CD4-positive, alpha-beta T cell (primary cell): ENCODE measurements around the gene FUT7. TPM values are rescaled to one million over a fixed set of nuclear protein-coding genes. Genes with fewer than 3 reads are reported as not detected.

Source experiments
- ATAC-seq: fragments of 200-7000 bp; cut with Tn5 transposase; one replicate; pipeline ENCODE4 v1.10.0; 2022; ENCODE audit warnings: mild to moderate bottlenecking; ENCODE audit not compliant: poor library complexity
- CTCF ChIA-PET: fragments of 350-600 bp; sonication (Branson Sonifier 250); formaldehyde crosslinking; loops from one replicate; lab custom pipeline; 2021; ENCODE audit warnings: antibody characterized with exemption, inconsistent platforms; lab: Charles Lee
- POLR2A ChIA-PET: fragments of 350-600 bp; sonication (Branson Sonifier 250); formaldehyde crosslinking; loops from one replicate; lab custom pipeline; 2021; ENCODE audit warnings: antibody characterized with exemption, inconsistent platforms; lab: Charles Lee
- DNase-seq, 14 experiments: peaks; one replicate each; pipeline ENCODE4 v3.0.0-alpha.2; 2013 to 2020; ENCODE audit warnings: mixed read lengths in 2 of 14
- H3K27ac ChIP-seq, 2 donors: one replicate each; pipeline versions ENCODE4 v1.5.1 to v1.7.0; 2013; ENCODE audit warnings: low read length in 2 of 2, low read depth in 1 of 2, mild to moderate bottlenecking in 1 of 2
- H3K27me3 ChIP-seq, 2 experiments: 1 replicate in 1 of 2; 2 replicates in 1 of 2; pipeline versions ENCODE4 v1.6.1 to v1.7.0; 2013; ENCODE audit warnings: low read length in 2 of 2, control low read depth in 1 of 2, mild to moderate bottlenecking in 1 of 2, moderate library complexity in 1 of 2; ENCODE audit not compliant: insufficient read depth in 2 of 2, control insufficient read depth in 1 of 2
- H3K36me3 ChIP-seq: one replicate; pipeline ENCODE4 v1.6.1; 2013; ENCODE audit warnings: low read length, control low read depth; ENCODE audit not compliant: insufficient read depth
- H3K4me1 ChIP-seq: one replicate; pipeline ENCODE4 v1.6.1; 2013; ENCODE audit warnings: low read length, control low read depth; ENCODE audit not compliant: insufficient read depth
- H3K4me3 ChIP-seq: one replicate; pipeline ENCODE4 v1.5.1; 2013; ENCODE audit warnings: mild to moderate bottlenecking, low read length, moderate library complexity
- H3K9me3 ChIP-seq, 2 experiments: 1 replicate in 1 of 2; 2 replicates in 1 of 2; pipeline versions ENCODE4 v1.6.1 to v1.7.0; 2013; ENCODE audit warnings: low read length in 2 of 2, mild to moderate bottlenecking in 2 of 2, control low read depth in 1 of 2, moderate library complexity in 1 of 2; ENCODE audit not compliant: control insufficient read depth in 1 of 2, insufficient read depth in 1 of 2
- H3K27ac Mint-ChIP-seq: one replicate; pipeline ENCODE4 v1.8.0; 2020; ENCODE audit warnings: mixed read lengths
- H3K27me3 Mint-ChIP-seq: one replicate; pipeline ENCODE4 v1.8.0; 2021; ENCODE audit warnings: mixed read lengths
- H3K36me3 Mint-ChIP-seq: one replicate; pipeline ENCODE4 v1.8.0; 2021; ENCODE audit warnings: low read depth, mixed read lengths
- H3K4me1 Mint-ChIP-seq: one replicate; pipeline ENCODE4 v1.8.0; 2021; ENCODE audit warnings: low read depth, mixed read lengths
- H3K4me3 Mint-ChIP-seq: one replicate; pipeline ENCODE4 v1.8.0; 2020; ENCODE audit warnings: mild to moderate bottlenecking, mixed read lengths
- H3K9me3 Mint-ChIP-seq: one replicate; pipeline ENCODE4 v1.8.0; 2020; ENCODE audit warnings: mixed read lengths
- intact Hi-C, 2 experiments: fragments of 100-400 bp; cut with DNase I in 1 of 2; cut with micrococcal nuclease in 1 of 2; formaldehyde crosslinking; loops; one replicate each; pipeline versions ENCODE4 v1.15.1 to v1.9.0; 2023 to 2025; cut with DNase I, micrococcal nuclease
- total RNA-seq, 174 experiments: library from RNA in 2 of 174; stranded (reverse) in 2 of 174; gene quantifications; one replicate each; pipeline ENCODE4 v1.2.3 and lab custom pipeline; 2021 to 2026
- TF ChIP-seq, protein P1 (sequence below): fragments of 200-600 bp; IDR thresholded peaks from one replicate; pipeline ENCODE4 v1.8.0; 2022; ENCODE audit warnings: antibody characterized with exemption, mild to moderate bottlenecking

FUT7 gene
- total RNA-seq, 2 experiments from 2014 or later: 1.7 to 1.8 TPM

DNA sequence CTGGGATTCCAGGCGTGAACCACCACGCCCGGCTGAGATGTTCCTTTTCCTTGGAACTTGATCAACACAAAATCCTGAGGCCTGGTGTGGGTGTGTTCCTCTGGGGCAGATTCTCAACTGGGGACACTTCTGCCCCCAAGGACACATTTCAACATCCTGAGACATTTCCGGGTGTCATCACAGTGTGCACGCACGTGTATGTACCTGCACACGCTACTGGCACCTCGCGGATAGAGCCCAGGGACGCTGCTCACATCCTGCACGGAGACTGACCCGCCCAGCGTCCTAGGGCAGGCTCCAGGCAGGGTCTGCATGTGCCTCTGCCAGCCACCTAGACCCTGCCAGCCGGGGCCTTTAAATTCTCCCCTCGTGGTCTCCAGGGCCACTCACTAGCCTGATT lies 30.5 kb upstream of the FUT7 start:
- ChIA-PET CTCF (no interaction called here), POLR2A (no interaction called here)
- DNase-seq (no peak), ATAC-seq (no peak)
- no peak overlapping the region for H3K4me3 Mint-ChIP-seq
- Histone ChIP-seq H3K27ac (no peak overlapping the region), H3K4me3 (no peak overlapping the region), H3K36me3 (no peaks in the 10 kb centered on the region), H3K27me3 (no peaks in the 10 kb centered on the region), H3K4me1 (peaks cover 7% of the 10 kb centered on the region), H3K9me3 (no peaks in the 10 kb centered on the region)
- intact Hi-C loops: loop anchor here in 1 of 2 experiments (10.0 kb wide), 1 partner anchor 278 kb away; no protein-coding TSS in a partner anchor
- no peaks in the 10 kb centered on the region for H3K9me3 Mint-ChIP-seq
- H3K27ac Mint-ChIP-seq: no peak overlapping the region
- TF ChIP-seq, protein P1, sequence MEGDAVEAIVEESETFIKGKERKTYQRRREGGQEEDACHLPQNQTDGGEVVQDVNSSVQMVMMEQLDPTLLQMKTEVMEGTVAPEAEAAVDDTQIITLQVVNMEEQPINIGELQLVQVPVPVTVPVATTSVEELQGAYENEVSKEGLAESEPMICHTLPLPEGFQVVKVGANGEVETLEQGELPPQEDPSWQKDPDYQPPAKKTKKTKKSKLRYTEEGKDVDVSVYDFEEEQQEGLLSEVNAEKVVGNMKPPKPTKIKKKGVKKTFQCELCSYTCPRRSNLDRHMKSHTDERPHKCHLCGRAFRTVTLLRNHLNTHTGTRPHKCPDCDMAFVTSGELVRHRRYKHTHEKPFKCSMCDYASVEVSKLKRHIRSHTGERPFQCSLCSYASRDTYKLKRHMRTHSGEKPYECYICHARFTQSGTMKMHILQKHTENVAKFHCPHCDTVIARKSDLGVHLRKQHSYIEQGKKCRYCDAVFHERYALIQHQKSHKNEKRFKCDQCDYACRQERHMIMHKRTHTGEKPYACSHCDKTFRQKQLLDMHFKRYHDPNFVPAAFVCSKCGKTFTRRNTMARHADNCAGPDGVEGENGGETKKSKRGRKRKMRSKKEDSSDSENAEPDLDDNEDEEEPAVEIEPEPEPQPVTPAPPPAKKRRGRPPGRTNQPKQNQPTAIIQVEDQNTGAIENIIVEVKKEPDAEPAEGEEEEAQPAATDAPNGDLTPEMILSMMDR: no peak
- H3K4me1 Mint-ChIP-seq: no peaks in the 10 kb centered on the region
- H3K27me3 Mint-ChIP-seq: no peaks in the 10 kb centered on the region
- no peaks in the 10 kb centered on the region for H3K36me3 Mint-ChIP-seq

DNA sequence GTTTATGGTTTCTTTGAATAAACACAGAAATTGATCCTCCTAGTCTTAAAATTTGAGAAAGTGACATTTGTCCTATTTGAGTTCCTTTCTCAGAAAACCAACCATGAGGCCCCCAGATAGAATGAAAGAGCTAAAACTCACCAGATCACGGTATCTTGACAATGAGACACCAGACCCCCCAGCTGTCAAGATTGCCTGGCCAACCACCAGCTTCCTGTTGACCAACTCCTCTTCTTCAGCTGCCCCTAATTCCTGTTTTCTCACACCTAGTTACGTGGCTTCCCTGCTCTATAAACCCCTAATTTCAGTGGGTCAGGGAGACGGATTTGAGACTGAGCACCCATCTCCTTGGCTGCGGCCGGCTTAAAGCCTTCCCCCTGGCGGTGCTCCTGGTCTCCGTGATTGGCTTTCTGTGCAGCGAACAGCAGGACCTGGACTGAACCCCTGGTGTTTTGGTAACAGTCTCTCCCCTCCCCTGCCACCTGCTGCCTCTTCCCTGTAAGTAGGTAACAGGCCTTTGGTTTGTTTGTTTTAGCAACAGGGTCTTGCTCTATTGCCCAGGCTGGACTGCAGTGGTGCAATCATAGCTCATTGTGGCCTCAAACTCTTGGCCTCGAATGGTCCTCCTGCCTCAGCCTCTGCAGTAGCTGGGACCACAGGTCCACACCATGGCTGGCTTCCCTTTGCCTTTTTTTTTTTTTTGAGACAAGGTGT lies 26.8 kb upstream of the FUT7 start:
- no peaks in the 10 kb centered on the region for H3K36me3 Mint-ChIP-seq
- peaks cover 5% of the 10 kb centered on the region for H3K4me1 ChIP-seq
- no peaks in the 10 kb centered on the region for H3K9me3 ChIP-seq
- no peaks in the 10 kb centered on the region for H3K4me1 Mint-ChIP-seq
- DNase-seq (no peak), ATAC-seq (no peak)
- ChIA-PET CTCF (interaction anchor here (0.7 to 0.9 kb wide), 2 partner anchors 9 to 12 kb away, joined by 3 to 4 read pairs; partner anchors contain the start of gene NPDC1), POLR2A (no interaction called here)
- H3K27ac Mint-ChIP-seq: no peak overlapping the region
- no peaks in the 10 kb centered on the region for H3K27me3 Mint-ChIP-seq
- intact Hi-C loops: no loop called here
- TF ChIP-seq, protein P1: no peak
- H3K4me3 ChIP-seq: no peak overlapping the region
- peaks cover under 1 to 3% of the 10 kb centered on the region in 2 experiments for H3K27me3 ChIP-seq
- no peak overlapping the region for H3K27ac ChIP-seq
- no peaks in the 10 kb centered on the region for H3K9me3 Mint-ChIP-seq
- no peak overlapping the region for H3K4me3 Mint-ChIP-seq
- H3K36me3 ChIP-seq: no peaks in the 10 kb centered on the region

DNA sequence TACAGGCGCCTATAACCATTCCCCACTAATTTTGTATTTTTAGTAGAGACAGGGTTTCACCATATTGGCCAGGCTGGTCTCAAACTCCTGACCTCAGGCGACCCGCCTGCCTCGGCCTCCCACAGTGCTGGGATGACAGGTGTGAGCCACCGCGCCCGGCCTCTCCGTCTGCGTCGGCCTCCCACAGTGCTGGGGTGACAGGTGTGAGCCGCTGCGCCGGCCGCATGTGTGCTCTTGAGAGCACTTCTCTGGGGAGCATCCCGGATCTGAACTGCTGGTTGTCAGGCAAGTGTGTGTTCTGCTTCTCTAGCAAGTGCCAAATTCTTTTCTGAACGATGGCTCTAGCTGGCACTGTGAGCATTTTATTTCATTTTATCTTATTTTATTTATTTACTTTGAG lies 25.7 kb upstream of the FUT7 start:
- Histone ChIP-seq H3K9me3 (peaks cover 0 to 7% of the 10 kb centered on the region in 2 experiments), H3K27ac (no peak overlapping the region), H3K4me3 (no peak overlapping the region), H3K4me1 (peaks cover 16% of the 10 kb centered on the region), H3K27me3 (peaks cover 10 to 11% of the 10 kb centered on the region in 2 experiments), H3K36me3 (no peaks in the 10 kb centered on the region)
- no peak for DNase-seq
- no peak for ATAC-seq
- peaks cover 4% of the 10 kb centered on the region for H3K27me3 Mint-ChIP-seq
- H3K9me3 Mint-ChIP-seq: no peaks in the 10 kb centered on the region
- no peaks in the 10 kb centered on the region for H3K4me1 Mint-ChIP-seq
- intact Hi-C loops: no loop called here
- H3K36me3 Mint-ChIP-seq: no peaks in the 10 kb centered on the region
- H3K27ac Mint-ChIP-seq: no peak overlapping the region
- H3K4me3 Mint-ChIP-seq: no peak overlapping the region
- ChIA-PET POLR2A (no interaction called here), CTCF (interaction anchor here (1.3 kb wide), 1 partner anchor 11 kb away, joined by 3 read pairs; no protein-coding TSS in a partner anchor)
- TF ChIP-seq, protein P1: no peak
